DMS79 treated with DMSO at 0.1 percent for 48 hours (cell line): Measurements from ENCODE around the gene FHL3.

ENCODE experiments used
- DNase-seq: peaks from one replicate; lab custom pipeline; 2025; lab: John Stamatoyannopoulos, UW

The FHL3 gene

DNA sequence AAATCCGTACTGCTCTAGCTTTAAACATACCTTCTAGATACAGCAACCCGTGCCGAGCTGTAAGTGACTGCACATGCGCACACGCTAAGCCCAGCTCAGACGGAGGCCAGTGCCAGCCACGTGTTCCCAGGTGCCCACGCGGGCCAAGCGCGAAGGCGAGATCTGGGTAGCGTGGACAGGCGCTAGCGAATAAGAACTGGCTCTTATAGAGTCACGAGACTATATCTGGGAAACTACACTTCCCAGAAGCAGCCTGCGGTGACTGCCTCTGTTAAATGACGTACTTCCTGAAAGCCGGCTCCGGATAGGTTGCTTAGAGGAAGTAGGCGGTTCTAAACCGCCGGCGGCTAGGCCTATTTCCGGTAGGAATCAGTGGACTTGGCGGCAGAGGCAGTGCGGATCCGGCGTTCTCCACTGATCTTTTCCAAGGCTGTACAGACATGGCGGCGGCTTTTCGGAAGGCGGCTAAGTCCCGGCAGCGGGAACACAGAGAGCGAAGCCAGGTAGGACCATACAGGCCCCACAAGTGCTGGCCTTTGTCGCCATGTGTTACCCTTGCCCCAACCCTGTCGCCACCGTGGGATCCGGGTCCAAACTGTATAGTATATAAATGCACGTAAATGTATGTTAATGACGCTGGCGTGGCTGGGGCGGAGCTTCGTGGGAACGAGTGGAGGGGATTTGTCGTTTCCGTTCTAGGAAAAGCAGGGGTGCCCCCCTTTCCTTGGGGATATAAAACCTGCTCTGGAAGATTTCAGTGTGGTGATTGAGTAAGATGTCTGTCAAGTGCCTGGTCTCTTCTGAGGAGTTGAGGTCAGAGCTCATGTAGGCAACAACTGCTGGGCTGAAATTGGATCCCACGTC lies 7.3 kb upstream of the FHL3 start, which contains the start of gene UTP11:
UTP11 (plus strand) TSS at position 372 of the 864 bp plus-strand sequence; CDS start at position 441, 69 bp downstream.
- DNase-seq = peak; percentile 99

DNA sequence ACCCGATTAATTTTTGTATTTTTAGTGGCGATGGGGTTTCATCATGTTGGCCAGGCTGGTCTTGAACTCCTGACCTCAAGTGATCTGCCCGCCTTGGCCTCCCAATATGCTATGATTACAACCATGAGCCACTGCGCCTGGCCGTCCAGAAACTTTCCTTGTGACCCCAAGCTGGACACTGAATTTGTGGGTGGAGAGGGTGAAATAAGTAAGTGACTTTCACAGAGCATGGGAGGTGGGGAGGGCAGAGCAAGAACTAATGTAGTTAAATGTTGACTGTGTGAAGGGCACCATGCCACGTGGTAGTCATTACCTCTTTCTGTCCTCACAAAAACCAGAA lies 4.5 kb upstream of the FHL3 start:
- DNase-seq = no peak

DNA sequence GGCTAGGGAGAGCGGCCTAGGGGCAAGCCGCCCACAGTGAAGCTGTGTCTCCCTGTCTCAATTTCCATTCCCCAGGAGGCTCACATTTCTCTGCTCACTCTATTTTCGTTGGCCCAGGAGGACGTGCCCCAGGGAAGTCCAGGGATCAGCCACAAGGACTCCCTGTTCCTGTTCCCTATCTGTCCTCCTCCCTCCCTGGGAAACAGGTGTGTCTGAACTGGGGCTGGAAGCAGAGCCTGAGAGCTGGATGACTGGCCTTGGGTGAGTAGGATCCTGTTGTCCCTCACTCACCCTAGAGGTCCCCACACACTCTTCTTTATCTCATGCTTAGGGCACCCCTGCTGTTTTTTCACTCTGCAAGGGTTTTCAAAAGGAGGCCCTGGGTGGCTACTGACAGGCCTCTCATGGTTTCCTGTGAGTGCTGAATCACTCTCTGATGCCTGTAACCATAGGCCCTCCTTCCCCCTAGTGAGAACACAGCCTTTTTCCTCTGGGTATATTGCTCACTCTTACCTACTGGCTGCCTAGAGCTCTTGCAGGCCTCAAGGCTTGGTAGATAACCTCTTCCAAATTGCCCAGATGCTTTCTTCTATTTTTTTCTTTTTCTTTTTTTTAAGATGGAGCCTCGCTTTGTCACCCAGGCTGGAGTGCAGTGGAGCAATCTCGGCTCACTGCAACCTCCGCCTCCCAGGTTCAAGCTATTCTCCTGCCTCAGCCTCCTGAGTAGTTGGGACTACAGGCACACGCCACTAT lies 4.0 kb upstream of the FHL3 start:
- DNase-seq = no peak

DNA sequence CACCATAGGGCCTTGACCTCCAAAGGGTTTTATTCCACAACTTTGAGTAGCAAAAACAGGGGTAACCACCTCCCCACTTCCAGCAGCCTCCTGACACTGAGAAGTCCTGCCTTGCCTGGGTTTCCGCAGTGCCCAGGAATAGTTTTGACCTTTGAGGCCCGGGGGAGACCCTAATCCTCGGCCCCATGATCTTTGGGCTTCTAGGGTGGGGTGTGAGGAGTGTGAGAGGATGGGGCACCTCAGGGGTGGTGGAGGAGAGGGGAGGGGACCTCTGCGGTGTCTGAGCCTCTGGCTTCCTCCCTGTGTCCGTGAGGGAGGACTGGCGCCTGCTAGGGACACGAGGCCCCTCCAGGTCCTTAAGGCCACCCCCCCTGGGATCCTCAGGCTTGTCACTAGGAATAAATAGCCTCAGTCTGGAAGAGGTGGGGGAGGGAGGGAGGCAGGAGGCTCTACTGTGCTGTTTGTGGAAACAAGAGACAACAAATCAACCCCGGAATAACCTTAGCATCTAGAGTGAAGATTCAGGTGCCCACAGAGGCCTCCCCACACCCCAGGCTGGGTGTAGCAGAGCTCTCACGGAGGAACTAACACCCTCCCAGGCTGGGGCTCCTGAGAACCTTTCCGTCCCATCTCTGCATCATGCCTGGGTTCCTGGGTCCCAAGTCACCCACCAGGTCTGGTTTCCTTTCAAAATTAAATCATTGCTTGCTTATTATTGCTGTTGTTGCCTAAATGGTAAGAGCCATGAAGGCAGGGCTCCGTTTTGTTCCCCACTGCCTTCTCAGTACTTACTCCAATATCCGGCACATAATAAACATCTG lies 904 bp upstream of the FHL3 start:
- no peak for DNase-seq

DNA sequence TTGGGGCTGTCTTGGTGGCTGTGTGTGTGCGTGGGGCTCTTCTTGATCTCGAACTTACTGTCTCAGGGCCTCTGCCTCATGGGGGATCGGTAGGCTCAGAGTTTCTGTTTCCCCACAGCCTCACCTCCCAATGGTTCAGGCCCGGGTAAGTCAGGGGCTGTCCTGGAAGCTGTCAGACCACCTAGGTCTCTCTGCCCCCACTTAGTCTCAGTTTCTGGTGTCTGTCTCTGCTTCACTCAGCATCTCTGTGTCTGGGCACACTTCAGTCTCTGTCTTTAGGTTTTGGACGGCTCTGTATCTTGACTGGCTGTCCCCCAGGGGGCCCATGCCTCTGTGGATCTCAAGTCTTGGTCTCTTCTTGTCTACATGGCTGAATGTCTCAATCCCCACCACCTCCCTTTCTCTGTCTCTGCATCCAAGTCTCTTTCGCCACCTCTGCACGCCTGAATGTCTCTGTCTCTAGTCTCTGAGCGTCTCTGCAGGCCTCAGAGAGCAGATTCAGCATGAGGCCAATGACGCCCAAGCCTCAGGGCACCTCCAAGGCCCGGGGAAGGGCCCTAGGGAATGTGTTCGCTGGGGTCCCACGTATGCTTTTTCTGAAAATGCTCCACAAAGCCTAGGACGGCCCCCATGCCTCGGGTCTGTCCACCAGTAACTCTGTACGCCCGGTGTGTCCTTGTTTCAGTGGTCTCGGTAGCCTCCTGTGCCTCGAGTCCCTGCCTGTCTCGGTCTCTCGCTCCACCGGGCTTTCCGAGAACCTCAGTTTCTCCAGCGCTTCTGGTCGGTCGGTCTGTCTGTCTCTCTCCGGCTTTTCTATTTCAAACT lies 818 bp downstream of the FHL3 start:
- no peak for DNase-seq

DNA sequence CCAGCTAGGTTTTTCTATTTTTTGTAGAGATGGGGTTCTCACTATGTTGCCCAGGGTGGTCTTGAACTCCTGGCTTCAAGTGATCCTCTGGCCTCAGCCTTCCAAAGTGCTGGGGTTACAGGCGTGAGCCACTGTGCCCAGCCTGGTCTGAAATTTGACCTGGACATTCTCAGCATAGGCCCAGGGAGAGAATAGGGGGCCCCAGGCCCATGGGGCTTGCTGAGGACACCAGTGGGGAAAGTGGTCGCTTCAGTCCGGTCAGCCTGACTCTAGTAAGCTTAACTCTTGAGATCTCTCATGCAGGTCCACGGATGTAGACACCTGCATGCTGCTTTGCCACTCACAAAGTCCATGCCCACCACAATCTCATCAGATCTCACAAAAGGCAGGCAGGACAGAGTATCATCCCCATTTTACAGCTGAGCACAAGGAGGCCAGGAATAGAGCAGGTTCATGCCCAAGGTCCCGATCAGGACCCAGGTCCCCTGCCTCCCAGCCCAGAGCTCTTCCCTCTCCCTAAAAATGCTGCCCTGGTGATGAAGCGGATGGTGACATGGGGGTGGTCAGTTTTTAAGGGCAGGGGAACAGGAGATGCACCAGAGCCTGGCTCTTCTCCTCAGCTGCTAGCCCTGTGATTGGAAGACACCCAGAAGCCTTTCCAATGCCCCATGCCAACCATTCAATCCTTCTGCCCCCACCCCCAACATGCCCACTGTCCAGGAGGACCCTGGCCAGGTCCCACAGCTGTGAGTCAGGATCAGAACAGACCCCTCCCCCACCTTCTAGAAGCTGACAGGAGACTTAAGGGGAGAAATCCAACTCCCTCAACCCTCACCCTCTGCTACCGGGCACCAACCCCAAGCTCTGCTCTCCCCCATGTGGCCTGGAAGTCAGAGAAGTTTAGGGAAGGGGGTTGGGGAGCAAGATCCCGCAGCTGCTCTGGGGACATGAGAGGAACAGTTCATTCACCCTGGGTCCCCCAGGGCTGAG lies 1.8 kb downstream of the FHL3 start:
- no peak for DNase-seq

DNA sequence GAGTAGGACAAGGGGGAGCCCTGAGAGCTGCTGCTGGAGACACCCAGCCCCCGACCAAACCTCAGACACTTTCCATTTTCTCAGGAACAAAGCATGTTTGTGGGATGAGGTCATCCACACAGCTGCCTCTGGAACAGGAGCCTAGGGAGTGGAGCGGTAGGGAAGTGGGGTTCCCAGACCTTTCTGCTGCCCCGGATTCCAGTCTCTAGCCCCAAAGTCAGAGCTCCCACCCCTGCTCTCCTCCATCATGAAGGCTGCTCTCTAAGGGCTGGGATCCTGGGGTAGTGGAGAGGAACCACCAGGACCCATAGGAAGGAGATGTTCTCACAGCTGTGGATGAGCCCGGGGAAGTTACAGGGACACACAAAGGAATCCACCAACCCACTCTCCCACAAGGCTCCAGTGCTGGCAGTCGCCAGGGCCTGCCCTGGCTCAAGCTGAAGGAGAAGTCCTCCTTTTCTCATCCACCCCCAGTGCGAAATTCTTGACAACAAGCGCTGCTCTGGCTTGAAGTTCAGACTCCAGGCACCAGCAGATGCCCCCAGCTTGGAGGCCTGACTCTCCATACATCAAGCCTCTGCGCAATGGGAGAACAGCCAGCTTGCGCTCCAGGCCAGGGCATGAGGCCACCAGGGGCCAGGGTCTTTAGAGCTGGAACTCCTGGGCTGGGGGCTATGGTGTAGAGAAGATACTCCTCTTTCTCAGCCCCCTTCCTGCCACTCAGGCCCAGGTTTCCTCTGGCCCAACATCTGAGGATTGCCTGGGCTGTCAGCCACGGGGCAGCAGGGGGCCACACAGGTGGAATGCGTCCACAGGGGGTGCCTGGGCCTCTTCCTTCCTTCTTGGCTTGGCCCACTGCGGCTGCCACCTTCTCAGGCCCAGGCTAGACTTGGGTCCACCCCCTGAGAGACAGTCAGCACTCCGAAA lies 4.5 kb downstream of the FHL3 start:
- DNase-seq = no peak

DNA sequence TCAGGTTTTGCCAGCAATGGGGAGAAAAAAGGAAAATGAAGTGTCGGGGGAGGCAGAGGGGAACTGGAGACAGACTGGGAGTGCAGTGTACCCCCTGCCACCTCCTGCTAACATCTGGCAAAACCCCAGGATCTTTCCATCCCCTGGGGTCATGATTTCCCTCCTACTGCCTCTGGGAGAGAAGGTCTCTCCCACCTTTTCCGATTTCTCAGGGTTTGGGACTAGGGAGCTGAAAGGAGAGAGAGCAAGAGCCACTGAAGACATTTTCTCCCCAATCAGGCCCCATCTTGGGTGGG lies 5.1 kb downstream of the FHL3 start:
- DNase-seq = no peak

DNA sequence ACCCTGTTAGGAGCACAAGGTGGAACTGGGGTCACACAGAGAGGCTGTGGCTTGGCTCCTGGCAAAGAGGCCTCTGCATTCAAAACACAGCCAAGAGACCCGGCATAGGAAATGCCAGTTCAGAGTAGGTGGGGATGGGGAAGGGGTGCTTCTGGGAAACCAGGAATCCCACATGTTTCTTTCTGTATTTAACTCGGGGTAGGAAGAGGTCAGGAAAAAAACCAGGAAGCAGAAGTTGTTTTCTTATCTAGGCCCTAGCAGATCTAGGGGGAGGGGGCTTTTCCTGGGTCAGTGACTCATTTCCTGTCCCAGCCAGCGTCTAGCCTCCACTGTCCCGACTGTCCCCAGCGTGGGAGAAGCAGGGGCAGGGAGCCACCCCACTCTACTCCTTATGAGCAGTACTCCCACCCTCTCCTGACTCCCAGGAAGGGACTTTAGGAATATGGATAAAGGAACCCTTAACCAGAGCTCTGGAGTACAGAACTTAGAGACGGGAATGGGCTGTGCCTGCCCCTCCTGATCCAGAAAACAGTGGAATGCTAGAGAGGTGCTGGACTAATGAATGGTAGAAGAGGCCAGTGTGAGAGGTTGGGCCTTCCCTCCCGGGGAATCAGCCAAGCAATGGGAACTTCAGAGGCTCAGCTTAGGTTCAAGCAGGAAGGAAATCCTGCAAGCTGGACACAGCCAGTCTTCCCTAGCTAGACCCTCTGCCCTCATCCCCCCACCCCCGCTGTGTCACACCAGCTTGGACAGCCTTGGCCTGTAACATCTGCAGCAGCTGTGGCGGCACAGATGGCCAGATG lies 5.7 kb downstream of the FHL3 start:
- DNase-seq = no peak

DNA sequence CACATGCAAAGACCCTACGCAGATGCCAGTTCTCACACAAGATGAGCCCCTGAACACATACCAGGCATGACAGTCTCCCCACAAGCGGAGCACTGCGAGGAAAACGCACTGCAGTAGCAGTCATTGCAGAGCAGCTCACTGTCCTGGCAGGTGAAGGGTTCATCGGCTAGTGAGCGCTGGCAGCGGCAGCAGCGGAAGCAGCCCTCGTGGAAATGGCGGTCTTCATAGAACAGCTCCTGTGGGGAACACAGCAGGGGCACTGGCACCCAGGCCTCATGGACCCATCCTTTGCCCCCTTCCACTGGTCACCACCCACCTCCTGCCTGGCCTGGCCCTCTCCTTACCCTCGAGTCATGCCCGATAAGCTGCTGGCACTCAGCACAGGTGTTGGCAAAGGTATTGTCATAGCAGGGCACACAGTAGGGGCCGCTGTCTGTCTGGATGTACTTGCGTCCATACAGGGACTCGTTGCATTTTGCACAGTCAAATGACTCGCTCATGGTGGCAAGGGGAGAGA lies 6.3 kb downstream of the FHL3 start:
- no peak for DNase-seq

DNA sequence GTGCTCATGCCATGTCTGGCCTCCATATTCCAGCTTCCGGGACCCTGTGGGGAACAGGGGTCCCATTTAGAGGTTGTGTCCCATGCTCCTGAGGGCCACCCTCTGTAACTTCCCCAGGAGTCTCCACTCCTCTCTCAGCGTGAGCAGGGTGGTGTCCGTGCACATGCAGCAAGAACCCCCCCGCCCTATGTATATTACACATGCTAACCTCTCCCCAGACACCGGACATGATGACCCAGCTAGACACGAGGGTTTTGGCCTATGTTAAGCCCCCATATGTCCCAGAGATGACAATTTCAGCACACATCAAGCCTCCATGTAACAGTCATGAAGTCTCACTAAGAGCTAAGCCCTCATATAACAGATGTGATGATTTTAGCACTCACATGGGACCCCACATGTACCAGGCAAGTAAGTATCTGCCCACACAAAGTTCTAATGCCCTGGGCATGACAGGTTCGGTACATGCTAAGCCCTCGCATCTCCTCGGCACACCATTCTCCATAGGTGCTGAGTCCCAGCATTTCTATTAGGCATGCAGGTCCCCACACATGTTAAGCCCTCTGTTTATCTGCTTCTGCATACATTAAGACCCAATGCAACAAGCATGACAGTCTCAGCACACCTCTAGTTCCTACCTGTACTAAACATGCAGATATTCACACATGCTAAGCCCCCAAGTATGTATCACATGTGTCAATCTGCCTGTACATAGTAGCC lies 7.1 kb downstream of the FHL3 start:
- no peak for DNase-seq

DNA sequence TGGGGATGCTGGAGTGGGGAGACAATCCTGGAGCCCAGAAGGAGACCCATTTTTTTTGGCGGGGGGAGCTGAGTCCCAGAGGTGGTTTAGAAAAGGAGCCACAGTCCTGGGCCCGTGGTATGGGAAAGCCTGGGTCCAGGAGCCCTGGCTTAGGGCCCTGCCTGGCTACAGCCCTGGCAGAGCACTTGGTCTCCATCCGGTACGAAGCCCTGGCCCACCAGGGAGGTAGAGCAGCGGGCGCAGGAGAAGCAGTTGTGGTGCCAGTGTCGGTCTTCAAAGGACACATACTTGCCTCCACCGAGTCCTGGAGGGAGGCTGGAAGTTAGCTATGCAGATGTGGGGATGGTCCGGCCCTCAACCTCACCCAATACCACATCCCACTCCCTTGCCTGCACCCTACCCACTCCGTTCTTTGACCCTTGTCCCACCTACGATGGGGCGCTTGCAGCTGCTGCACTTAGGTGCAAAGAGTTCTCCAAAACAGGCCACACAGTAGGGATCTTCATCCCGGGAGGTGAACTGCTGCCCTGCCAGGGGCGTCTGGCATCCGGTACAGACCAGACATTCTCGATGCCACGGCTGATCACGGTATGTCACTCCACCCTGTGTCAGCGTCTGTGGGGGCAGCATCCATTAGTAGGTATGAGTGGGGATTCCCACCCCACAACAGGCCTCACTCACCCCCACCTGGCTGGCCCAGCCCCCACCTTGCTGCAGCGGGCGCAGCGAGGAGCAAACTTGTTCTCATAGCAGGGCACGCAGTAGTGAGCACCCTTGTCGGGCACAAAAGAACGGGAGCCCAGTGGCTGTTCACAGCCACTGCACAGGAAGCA lies 7.8 kb downstream of the FHL3 start:
- DNase-seq = no peak

DNA sequence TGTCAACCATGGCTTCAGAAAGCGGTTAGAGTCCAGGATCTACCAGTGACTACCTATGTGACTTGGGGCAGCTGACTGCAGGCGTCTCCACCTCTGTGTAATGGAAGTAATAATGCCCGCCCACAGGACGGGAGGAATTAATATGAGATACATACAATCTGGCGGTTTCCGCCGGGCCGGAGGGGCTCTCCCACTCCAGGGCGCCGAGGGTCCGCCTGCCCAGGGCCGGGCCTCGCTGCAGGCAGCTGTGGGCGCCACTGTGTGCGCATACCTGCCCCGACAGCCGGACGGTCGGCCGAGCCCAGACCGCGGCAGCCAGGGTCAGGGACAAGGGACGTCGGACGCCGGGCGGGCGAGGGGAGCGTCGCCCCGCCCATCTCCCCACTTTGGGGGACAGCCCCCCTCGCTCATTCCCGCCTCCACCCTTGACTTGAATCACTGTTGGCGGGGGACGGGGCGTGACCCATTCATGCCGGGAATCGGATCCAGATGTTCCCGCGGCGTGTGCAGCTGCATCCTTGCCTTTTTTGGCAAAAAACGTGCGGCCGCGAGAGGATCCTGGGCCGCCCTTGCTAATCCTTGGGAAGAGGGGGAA lies 9.5 kb downstream of the FHL3 start:
- DNase-seq = peak; percentile 90

DNA sequence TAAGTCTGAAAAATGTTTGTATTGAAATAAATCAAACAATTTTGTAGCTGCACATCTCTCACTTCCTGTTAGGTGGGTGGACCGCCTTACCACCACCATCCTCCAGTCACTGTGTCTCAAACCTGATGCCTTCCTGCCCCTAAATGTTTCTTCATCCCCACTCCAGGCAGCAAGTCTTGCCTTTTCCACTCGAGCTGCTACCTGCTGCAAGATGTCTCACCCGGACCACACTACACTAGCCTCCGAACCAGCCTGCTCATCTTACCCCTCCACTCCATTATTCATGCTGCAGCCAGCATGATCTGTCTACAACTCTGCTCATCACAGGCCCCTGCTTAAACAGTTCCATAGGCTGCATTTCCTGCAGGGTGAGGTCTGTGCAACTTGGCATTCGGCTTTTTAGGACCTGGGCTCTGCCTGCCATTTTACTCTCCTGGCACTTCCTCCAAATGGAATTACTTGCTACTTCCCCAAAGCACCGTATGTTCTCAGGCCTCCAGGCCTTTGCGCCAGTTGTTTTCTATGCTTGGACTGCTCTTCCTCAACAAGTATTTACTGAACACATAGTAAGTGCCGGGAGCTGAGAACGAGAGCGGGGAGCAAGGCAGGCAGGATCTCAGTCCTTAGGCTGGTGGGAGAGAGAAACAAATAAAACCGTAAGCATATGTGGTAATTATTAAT lies 10.3 kb downstream of the FHL3 start:
- peak; percentile 39 for DNase-seq

DNA sequence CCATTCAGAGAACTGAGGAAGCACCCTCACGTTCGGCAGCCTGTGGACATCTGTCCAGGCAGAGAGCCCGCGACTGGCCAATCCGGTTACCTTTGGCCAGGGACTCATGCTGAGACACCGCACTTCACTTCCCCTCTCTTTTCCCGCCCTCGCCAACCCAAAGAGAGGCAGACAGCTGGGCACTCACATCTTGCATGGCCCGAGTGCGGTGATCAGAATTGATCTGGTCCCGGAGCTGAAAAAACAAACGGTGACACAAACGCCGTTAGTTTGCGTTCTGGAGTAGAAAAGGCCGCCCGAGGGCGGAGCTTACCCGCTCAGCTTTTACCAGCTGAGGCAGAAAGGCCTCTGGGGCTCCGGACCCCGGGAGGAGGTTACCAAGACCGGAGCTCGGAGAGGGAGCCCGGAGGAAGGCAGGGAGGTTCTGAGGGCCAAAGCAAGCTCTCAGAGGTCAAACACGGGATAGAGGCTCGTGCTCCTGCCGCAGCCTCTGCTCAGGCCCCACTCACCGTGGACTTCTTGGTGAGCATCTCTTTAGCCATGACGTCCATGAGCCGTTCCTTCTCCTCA lies 15.9 kb downstream of the FHL3 start:
- no peak for DNase-seq
